GM18867 (cell line): ENCODE data around the gene S100A3.
A peak's percentile ranks its signal among the peaks of the same experiment; 100 is the strongest.
"Not testable (repeated sequence)": the region's sequence is repeated elsewhere in the genome, so short reads cannot be mapped to it uniquely, and the experiment has no call there.

Experiments
- ATAC-seq: cut with Tn5 transposase; IDR thresholded peaks from one replicate; pipeline ENCODE4 v1.9.1; 2021; ENCODE audit warnings: mild to moderate bottlenecking, moderate library complexity; ENCODE audit not compliant: unreplicated experiment

The S100A3 gene

DNA sequence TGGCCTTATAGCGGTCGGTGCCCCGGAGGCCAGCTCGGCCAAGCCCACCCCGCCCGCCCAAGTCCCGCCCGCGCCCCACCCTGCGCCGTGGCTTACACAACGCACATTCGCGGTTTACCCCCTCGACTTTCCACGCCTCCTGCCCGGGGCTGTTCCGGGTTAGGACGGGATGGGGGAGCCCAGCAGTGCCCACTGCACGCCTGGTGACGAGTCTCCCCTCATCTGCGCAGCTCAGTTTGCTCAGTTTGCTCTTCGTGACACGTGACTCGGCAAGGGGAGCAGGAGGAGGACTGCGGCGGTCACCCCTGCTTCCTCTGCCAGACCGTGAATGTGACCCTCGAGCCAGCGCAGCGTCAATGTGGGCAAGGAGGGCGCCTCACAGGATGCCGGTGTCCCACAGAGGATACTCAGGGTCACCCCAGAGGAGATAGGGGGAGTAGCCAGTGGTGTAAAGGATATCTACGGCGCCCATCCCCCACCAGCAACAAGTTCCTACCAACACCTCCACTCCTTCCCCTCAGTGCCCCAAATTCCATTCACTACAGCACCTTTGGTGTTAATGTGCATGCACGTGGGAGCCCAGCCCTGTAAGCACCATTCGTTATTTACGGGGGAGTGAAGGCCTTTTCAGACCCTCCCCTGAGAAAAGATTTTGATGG, 12.9 kb downstream of the S100A3 start:
- peak; percentile 63 for ATAC-seq

DNA sequence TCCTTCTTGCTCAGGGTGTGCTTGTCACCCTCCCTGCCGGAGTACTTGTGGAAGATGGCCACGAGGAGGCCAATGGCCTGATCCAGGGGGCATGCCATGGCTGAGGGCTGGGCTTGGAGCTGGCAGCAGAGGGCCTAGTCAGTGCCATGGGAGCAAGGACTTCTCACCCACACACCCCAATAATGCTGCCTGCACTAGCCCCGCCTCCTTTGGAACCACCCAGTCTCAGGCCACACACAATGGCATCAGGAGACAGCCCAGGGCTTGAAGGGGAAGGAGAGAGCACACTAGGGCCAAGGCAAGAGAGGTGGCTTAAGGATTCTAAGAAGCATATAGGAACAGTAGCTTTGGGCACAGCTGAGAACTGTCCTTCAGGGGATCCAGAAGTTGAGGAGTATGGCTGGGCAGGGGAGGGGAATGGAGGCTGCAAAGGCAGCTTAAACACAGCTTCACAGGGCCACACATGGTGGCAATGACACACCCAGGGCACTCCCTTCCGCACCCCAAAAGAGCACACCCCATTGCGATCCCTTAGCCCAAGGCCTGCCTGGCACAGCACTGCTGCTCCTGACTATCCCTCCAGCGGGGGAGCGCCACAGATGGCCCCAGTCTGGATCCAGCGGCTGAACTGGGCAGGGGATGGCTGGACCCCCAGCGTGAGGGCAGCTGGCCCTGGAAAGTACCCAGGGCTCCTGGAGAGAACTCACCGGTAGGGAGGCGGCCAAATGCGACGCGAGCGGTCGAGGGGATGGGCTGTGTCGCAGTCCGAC, 13.6 kb downstream of the S100A3 start, which contains the start of gene S100A6:
Gene S100A6 (minus strand): TSS at position 750 of the 770 bp plus-strand sequence. CDS start 652 bp downstream, at position 98.
- ATAC-seq: peak; percentile 35

DNA sequence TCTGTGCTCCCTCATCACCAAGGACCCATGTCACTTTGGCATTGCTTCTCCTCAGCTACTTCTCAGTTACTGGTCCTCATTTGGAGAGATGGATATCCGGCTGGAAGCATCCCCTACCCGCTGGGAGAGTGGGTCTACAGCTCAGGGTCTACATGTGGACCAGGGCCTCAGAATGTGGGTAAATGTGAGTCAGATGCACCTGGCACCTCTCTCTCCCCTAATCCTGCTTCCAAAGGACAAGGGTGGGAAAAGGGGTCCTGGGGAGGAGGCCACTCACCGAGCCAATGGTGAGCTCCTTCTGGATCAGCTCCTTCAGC, 14.2 kb downstream of the S100A3 start:
- no peak for ATAC-seq

DNA sequence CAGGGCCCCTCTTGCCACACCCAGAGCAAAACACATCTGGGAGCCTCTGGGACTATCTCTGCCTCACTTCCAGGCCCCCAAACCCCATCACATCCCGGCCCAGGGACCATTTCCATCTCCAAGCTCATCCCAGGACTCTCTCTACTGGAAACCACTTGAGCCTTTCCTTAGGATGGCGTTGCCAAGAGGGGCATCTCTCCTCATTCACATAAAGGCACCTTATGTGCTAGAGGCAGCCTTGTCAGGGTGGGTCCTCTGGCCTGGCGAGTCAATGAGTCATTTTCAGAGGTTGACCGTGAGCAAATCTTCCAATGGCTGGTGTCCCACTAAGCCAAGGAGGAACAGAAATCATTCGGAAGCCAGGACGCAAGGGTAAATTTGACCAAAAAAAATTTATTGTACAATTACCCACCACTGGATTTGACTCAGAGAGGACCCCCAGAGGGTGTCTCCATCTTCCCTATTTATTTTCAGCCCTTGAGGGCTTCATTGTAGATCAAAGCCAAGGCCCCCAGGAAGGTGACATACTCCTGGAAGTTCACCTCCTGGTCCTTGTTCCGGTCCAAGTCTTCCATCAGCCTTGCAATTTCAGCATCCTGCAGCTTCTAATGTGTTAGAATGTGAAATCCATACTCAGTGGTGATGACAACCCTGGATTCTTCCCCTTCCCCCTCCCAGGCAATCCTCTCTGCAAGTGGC, 14.7 kb downstream of the S100A3 start:
- ATAC-seq: no peak

DNA sequence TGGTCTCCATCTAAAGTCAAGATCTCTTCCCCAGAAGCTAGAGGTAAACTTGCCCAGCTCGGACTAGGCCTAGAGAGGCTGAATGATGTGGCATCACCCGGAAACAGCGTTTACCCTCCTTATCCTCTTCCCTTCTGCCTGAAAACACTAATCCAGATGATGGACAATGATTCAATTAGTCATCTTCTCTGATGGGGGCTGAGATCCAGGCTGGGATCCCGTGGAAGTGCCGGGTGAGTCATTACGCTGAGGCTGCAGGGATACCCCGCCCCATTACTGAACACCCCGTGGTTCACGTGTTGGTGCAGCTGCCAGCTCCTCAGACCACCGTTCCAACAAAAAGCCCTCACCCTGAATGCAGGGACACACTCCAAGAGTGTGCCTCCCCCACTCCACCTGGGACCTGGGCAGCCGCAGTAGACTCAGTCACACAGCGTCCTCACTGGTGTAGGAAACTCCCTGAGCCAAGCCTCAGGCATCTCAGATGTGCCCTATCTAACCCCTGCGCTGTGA, 15.3 kb downstream of the S100A3 start:
- ATAC-seq: no peak

DNA sequence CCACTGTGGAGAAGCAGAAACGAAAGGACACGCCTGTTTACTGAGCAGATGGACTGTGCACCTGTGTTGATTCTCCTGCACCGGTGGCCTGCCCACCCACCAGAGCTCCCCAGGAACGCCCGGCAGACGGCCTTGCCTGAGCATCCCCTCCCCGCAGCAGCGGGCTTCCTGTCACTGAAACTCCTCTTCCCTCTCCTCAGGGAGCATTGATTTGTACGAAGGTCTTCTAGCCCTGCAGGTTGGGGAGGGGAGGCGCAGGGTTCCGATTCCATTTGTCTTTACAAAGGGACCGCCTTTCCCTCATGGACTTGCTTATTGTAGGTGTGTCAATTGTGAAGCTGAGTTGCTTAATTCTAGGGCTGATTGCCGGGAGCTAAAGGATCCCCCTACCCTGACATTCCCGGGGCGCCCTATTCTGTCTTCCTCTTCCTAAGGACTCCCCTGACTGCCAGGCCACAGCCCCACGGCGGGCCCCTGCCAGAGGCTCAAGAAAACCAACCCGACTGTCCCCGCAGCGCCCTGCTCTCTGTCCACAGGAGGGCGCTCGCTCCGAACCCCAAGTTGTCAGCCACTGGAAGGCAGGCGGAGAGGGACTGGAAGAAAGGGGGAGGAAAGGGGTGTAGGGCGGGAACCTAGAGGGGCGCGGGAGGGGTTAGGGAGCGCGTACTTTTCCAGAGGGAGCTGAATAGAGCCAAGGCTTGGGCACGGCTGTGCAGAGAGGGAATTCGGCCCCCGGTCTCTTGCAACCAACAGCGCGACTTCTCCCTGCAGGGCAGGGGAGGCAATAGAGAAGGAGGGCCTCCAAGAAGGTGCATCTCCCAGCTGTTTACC, 16.1 kb downstream of the S100A3 start:
- ATAC-seq: no peak

DNA sequence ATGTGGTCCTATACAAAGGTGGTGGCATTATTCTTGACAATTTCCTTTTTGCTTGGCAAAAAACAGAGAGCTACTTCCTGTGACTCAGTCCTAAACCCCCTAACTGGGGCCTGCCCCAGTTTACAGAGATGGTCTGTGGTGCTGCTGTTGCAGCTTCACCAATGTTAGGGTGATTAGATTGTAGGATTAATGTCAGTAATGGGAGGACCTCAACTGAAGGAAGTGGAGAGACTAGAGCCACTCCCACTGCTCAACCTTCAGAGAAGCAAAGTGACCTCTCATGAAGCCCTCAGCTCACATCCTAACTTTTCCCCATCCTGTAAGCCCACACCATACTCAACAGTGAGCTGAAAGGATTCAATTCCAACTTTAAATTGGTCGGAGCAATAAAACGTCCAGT, 16.9 kb downstream of the S100A3 start:
- ATAC-seq: no peak

DNA sequence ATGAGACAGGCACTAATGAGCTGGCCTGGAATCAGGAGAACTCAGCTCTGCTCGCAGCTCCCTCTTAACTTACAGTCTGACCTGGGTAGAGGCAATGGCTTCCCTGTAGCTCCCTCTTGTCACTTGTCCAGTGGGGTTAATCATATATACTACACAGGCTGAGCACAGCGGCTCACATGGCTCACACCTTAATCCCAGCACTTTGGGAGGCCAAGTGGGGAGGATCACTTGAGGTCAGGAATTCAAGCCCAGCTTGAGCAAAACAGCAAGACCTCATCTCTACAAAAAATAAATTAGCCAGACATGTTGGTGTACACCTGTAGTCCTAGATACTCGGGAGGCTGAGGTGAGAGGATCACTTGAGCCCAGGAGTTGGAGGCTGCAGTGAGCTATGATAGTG, 17.4 kb downstream of the S100A3 start:
- no peak for ATAC-seq

DNA sequence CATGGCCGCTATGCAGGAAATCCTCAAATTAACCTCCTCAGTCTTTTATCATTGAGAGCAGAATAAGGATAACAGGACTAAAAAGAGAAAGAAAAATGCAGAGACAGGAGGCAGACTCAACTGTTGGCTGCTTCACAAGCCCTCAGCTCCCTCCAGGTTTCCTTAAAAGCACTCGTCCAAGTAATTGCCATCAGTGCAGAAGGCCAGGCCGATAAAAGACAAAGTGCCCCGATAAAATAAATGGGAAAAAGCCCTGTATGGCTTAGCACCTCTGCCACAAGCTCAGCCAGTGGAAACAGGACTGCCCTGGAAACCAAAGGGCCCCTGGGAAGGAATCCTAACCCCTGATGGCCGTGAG, 21.4 kb downstream of the S100A3 start:
- ATAC-seq: no peak

DNA sequence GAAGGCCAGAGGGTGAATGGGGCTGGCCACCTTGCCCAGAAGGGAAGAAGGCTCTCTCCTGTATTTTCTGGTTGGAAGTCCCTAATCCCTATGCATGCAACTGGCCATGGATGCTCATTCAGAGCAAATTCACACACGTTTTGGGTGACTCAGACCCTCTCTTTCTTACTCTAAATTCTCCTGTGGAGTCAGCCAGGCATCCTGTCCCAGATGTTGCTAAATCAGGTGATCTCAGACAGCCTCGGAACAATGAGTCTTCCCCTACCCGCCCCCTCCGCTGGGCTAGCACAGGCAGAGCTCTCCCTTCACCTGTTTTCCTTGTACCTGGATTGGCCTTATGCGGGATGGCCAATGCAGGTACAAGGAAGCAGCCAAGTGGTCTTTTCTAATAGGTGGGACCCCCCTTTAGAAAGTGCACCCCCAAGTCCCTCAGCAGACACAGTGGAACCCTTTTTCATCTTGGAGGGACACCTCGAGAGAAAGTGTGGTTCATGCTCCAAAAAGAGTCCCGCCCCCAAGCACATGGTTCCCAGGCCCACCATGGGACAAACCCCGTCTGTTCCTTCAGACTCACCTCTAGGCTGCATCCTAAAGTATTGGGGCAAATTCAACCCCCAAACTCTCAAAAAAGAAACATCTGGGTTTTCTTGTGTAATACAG, 21.9 kb downstream of the S100A3 start:
- no peak for ATAC-seq

DNA sequence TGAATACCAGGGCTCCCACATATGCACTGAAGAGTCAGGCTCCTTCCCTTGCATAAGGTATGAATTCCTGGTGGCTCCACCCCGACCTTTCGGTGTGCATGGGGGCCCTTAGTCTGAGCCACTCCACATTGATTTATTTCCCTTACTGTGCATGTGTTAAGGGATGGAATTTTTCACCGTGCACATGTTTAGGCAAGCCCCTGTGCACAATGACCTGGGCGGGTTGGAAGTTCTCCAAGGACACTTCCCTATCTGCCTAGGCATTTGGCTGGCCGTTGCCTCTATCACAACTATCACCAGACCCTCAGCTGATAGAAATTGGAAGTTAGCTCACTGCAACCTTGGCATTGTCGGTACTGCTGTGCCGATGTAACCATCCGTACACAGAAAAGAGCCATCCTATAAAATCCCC, 22.9 kb downstream of the S100A3 start:
- no peak for ATAC-seq

DNA sequence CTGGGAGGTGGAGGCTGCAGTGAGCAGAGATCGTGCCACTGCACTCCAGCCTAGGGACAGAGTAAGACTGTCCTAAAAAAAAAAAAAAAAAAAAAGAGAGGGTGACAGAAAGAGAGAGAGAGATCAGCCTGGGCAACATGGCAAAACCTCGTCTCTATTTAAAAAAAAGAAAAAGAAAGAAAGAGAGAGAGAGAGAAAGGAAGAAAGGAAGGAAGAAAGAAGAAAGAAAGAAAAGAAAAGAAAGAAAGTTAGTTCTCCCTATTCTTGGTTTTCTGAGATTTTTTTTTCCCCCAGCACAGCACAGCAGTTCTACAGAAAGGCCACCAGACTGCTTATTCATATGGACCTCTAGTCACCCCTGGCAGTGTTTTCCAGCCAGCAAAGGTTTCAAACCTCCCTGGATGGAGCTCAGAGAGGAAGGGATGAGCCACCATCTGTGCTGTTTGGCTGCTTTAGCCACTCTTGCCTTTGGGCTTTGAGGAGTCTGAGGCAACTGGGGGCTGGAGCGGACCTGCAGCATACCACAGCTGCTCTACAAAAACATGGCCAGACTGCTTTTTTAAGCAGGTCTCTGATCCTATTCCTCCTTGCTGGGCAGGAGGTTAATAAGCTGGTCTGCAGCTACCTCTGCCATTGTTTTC, 23.9 kb downstream of the S100A3 start:
- no peak for ATAC-seq

DNA sequence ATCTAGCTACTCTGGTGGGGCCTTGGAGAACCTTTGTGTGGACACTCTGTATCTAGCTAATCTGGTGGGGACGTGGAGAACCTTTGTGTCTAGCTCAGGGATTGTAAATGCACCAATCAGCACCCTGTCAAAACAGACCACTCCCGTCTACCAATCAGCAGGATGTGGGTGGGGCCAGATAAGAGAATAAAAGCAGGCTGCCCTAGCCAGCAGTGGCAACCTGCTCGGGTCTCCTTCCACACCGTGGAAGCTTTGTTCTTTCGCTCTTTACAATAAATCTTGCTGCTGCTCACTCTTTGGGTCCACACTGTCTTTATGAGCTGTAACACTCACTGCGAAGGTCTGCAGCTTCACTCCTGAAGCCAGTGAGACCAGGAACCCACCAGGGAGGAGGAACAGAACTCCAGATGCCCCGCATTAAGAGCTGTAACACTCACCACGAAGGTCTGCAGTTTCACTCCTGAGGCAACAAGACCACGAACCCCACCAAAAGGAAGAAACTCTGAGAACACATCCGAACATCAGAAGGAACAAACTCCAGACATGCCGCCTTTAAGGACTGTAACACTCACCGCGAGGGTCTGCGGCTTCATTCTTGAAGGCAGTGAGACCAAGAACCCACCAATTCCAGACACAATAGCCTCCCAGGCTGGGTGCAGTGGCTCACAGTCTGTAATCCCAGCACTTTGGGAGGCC, 26.6 kb downstream of the S100A3 start:
- ATAC-seq: not testable (repeated sequence)

DNA sequence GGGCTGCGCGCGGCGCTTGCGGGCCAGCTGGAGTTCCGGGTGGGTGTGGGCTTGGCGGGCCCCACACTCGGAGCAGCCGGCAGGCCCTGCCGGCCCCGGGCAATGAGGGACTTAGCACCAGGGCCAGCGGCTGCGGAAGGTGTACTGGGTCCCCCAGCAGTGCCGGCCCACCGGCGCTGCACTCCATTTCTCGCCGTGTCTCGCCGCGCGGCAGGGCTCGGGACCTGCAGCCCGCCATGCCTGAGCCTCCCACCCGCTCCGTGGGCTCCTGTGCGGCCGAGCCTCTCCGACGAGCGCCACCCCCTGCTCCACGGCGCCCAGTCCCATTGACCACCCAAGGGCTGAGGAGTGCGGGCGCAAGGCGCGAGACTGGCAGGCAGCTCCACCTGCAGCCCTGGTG, 27.2 kb downstream of the S100A3 start:
- not testable (repeated sequence) for ATAC-seq

DNA sequence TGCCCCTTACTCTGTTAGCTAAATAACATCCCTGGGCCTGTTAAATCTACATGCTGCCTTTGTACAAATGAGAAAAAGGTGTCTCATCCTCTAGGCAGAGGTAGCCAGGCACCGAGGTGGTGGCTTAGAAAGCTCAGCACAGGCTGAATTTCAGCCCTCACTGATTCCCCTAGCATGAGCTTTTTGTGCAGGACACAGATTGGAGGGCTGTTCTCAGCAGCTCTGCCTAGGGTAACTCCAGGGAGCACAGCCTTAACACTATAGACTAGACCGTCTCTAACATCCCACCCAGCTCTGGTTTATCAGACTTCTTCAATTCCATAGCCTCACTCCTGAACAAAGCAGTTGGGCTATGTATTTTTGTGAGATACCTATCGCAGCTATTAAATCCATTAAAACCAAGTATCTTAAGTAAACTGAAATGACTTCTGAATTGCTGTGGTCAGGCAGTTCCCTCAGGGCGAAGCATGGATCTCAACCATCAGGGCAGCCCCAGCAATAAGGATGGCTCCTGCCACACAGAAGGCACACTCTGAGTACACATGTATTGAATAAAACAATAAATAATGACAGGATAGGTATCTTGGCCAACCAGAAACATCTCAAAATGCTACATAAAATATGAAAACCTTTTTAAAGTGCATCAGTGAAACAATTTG, 28.1 kb downstream of the S100A3 start:
- ATAC-seq: no peak

DNA sequence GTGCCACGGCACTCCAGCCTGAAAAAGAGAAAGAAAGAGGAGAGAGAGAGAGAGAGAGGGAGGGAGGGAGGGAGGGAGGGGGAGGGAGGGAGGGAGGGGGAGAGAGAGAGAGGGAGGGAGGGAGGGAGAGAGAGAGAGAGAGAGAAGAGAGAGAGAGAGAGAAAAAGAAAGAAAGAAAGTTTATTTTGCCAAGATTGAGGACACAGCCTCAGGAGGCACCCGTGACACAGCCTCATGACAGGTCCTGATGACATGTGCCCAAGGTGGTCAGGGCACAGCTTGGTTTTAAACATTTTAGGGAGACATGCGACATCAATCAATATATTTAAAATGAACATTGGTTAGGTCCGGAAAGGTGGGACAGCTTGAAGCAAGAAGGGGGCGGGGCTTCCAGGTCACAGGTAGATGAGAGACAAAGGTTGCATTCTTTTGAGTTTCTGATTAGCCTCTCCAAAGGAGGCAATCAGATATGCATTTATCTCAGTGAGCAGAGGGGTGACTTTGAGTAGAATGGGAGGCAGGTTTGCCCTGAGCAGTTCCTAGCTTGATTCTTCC, 28.8 kb downstream of the S100A3 start:
- not testable (repeated sequence) for ATAC-seq

DNA sequence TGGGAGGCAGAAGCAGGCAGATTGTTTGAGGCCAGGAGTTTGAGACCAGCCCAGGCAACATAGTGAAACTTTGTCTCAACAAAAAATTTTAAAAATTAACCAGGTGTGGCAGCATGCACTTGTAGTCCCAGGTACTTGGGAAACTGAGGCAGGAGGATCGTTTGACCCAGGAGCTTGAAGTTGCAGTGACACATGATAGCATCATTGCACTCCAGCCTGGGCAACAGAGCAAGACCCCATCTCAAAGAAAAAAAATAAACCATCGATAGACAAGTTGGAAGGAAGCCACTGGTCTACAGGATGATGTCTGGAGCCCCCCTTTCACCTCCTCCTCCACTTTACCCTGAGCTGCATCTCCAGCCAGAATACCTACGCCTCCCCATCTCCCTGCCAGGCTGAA, 29.8 kb downstream of the S100A3 start:
- no peak for ATAC-seq
